Left renal pelvis (tissue), 4 donors: ENCODE data around the gene RSPH1. TPM values are rescaled to one million over a fixed set of nuclear protein-coding genes. Genes with fewer than 3 reads are reported as not detected.

Experiments used
- DNase-seq, 4 donors: peaks; one replicate each; pipeline ENCODE4 v3.0.0-alpha.2; 2013; ENCODE audit warnings: low read depth in 4 of 4, low spot score in 3 of 4
- polyA plus RNA-seq, 4 donors: library from polyadenylated mRNA; unstranded; fragments of 120-200 nt; gene quantifications; one replicate each; pipeline ENCODE4 v1.2.1, GENCODE V29; 2013; ENCODE audit not compliant: insufficient read length in 4 of 4

RSPH1 gene
- polyA plus RNA-seq: 10 to 100 TPM in 3 of 4 donors, under 1 TPM in 1; 0.63 to 16.5 (median 11.7) TPM

DNA sequence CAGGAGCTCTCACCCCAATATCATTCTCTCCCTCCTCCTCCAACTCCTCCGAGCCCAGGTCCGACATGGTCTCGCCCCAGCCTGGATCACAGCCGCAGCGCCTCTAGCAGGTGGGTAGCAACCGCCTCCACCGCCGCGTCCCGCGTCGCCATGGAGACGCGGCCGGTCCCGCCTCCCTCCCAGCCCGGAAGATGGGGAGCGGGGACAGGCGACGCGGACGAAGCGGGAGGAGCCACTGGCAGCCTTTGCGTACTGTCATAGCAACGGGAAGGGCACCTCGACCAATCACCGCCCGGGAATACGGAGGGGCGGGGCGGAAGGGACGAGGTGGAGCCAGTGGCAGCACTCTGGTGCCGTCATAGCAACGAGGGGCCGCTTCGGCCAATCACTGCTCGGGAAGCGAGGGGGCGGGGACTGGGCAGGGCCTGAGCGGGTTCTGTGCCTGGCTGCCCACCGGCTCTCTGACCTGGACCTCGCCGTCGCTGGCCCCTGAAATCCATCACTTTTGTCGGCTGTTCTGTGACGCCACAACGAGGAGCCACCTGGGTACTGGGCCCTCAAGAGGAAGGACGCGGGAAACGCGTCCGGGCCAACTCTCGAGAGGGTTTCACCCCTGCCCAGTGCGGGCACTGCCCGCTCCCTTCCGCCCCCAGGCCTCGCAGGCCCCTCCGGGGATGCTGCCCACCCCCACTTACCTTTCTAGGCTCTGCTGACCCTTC lies at the start of gene RSPH1:
RSPH1 (minus strand) TSS at position 105 of the 719 bp plus-strand sequence; CDS start at position 67, 38 bp downstream.
- DNase-seq: peak; percentile 96 to 98 (median 98)

GRCh38 chr21:42545745-42546144 lies 49.7 kb upstream of the RSPH1 start:
- DNase-seq: no peak

- no peak for DNase-seq
Measured at GRCh38 chr21:42545317-42545716, 49.3 kb upstream of the RSPH1 start.

- no peak for DNase-seq
Measured at GRCh38 chr21:42544544-42544943, 48.5 kb upstream of the RSPH1 start.

DNA sequence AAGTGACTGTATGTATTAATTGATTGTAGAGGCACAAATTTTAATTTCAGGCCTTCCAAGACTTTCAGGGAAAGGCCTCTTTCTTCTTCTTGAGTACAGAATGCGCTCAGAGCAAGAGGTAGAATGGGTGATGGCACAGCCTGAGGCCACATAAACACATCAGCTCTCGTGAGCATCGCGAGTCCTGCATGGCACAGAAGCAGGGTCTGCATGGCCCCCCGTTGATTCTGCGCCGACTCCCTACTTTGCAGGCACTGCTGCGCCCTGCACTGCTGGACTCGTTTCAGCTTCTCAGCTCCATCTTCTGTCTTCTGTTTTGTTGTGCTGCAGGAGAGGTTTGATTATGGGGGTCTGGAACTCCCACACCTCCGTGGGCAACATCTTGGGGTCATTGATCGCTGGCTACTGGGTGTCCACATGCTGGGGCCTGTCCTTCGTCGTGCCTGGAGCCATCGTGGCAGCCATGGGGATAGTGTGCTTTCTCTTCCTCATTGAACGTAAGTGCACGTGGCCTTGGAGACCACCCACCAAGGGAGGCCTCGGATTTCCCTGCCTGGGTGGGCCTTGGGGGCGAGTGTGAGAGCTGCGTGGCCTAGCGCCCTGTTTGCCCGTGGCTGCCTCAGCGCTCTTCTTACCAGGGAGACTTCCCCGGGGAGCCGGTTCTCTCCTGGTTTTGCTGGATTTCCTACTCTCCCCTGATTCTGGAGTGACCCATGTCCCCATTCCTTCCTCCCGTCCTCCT lies 47.3 kb upstream of the RSPH1 start:
- DNase-seq: no peak

DNA sequence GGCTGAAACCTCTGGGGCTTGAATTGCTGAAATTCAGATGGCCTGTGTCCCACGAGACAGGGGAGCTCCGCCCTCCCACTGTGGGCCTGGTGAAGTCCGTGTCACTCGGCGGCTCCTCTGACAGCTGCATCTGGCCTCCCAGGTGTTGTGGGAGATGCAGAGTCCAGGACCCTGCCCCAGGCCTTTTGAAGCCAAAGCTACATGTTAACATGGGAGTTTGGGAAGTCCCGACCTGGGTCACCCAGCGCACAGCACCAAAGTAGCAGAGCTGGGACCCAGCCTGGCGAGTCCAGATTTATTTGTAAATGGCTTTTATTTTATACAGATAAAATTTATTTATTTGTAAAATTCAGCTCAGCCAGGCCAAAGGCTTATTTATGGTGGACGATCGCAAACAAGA lies 46.6 kb upstream of the RSPH1 start:
- no peak for DNase-seq

GRCh38 chr21:42542196-42542595 lies 46.2 kb upstream of the RSPH1 start:
- no peak for DNase-seq

GRCh38 chr21:42541618-42542017 lies 45.6 kb upstream of the RSPH1 start:
- DNase-seq: no peak

DNA sequence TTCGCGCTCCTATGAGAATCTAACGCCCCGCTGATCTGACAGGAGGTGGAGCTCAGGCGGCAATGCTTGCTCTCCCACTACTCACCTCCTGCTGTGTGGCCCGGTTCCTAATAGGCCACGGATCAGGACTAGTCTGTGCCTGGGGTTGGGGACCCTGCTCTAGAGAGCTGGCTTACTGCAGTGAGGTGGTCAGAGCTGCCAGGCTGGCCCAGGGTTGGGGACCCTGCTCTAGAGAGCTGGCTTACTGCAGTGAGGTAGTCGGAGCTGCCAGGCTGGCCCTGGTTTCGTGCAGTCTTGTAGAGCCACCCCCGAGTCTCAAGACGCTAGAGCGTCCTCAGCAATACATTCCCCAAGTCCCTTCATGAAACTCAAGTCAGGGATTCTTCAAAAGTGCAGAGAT lies 45.1 kb upstream of the RSPH1 start:
- no peak for DNase-seq

DNA sequence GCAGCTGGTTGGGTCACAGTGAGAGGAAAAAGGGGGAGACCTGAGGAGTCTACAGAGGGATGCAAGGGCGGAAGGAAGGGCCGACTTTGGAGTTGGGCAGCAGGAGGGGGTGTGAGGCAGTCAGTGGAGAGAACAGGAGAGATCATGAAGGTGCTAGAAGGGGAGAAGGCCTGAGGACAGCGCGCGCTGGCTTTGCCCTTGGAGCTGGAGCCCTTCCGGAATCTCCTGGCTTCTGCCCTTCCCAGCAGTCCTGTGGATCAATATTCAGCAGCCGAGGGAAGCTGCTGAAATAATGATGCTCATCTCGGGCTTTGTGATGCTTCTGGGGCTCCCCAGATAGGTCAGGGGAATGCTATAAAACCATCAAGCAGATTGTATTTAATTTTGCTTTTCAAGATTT lies 44.4 kb upstream of the RSPH1 start:
- no peak for DNase-seq

GRCh38 chr21:42539931-42540343 lies 43.9 kb upstream of the RSPH1 start:
- DNase-seq: no peak

DNA sequence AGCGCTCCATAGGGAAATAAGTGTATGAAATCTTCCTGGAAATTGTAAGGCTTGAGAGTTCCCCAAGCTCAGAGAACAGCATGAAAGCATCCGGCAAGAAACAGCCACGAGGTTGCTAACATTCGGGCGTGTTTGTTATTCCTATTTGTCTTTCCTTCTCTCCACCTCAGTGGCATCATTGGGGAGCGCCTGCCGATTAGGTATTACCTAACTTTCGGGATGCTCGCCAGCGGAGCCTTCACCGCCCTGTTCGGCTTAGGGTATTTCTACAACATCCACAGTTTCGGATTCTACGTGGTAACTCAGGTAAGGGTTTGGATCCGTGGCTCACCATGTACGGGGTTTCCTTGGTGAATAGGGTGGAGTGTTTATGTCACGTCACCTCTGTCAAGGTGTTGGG lies 43.3 kb upstream of the RSPH1 start:
- DNase-seq: no peak

- DNase-seq: no peak
Measured at GRCh38 chr21:42538479-42539275, 42.7 kb upstream of the RSPH1 start.

DNA sequence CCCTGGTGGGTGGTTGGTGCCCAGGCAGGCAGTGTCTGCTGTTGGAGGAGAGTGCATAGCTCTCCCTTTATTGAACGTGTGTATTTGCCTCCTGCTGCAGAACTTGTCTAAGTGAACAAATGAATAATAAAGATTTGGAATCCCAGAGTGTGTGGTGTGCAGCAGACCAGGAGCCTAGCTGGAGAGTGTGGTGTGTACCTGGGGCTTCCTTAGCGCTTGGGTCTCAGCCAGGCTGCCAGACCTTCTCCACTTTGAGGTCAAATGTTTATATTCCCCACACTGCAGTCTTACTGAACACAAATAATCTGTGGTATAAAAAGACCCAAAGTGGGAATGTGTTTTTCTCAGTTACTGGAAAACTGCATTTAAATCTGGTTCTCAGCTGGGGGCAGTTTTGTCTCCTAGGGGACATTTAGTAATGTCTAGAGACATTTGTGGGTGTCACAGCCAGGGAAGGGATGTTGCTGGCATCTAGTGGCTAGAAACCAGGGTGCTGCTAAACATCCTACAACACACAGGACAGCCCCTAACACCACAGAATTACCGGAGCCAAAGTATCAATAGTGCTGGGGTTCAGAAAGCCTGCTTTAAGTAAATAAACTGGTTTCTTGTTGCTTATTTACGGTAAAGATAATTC lies 41.2 kb upstream of the RSPH1 start:
- no peak for DNase-seq

DNA sequence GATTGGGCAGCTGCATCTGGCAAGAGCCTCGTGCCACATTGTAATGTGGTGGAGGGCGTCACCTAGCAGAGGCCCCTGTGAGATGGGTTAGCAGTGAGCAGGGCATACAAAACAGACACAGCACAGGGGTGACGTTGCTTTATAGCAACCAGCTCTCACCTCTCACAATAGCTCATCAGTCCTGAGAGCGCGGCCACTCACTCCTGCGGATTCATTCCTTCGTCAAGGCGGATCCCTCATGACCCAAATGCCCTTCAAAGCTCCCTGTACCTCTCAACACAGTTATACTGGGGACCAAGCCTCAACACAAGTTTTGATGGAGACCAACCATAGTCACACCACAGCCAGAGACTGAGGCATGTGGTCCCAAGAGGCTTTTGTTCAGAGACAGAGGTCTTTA lies 40.6 kb upstream of the RSPH1 start:
- DNase-seq: no peak

DNA sequence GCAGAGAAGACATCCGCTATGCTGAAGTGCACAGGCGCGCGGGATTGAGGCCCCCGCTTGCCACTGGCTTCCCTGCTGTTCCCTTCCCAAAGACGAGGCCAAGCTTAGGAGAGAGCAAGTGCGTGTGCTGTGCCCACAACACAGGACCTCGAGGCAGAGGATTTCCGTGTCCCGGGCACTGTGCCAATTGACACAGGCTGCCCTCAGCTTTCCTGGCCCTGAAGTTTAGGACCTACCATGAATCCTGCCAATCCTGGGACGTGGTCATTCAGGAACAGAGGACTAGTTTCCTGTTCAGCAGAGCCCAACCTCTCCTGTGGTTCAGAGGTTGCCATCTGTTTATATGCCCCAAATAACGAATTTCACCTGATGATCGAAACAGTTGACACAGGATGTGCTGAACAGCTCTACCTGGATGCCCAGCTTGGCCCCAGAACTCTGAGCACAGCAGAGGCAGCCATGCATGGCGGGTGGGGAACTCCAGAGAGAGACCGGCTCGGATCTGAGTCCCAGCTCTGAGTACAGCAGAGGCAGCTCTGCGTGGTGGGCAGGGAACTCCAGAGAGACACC lies 39.7 kb upstream of the RSPH1 start:
- DNase-seq: no peak

DNA sequence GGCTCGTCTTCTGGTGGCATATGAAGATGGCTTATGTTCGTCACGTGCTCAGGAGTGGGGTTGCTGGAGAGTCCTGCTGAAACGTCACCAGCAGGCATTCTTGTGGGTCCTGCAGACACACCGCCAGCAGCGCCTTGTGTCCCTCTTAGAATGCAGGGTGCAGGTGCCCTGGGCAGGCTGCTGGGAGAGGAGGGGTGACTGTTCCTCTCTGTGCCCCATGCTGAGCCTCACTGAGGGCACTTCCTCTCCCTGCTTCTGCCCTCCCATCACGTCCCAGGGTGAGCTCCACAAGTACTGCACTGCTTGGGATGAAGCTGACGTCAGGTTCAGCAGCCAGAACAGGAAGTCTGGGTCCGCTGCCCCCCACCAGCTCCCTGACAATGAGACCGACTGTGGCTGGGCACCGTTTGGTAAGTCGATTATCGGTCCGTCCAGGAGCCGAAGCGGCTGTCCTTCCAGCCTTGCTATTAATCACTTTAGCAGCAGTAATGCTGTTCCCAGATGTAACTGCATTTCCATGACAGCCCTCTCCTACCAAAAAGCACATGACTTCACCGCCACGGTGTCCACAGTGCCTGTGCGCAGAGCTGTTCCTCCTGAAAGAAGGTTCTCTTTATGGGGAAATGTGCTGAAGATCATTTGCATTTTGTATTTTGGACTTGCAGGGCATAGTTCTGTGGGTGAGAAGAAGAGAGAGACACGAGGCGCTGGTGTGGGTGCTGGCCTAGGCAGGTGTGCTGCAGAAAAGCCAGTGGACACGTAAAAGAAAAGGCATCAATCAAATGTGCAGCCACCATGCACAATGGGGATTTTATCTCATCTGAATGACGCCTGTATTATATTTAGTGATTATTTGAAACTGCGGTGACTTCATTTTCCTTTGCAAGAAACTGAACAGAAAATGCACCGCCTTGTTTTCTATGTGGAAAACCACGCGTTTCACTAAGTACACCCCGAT lies 38.7 kb upstream of the RSPH1 start:
- DNase-seq: no peak

- DNase-seq: no peak
Measured at GRCh38 chr21:42533963-42534355, 37.9 kb upstream of the RSPH1 start.

DNA sequence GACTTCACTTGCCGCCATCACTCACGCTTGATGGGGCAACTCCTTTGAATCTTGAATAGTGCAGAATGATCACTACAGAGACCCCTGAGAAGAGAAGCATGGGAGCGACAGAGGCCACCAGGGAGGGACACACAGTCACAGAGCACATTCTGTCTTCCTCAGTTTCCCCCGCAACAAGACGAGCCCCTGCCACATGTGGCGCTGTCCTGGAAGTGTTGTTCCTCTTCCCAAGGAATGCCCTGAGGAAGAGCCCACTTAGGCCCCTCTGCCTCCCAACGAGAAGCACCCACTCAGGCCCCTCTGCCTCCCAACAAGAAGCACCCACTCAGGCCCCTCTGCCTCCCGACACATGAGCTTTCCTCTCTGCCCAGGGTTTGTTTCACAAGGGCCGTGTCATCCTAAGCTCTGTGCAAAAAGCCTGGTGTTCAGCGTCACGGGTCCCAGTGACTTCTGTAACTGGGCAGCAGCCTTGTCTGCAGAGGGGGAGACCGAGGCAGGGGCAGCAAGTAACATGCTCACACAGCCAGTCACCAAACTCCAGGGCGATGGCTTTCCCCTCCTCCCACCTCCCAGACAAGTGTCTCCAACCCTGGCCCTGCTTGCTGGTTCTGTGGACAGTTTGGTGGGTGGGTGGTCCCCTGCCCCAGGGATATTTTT lies 37.4 kb upstream of the RSPH1 start:
- no peak for DNase-seq
